ENCODE data around the gene TLE6.

The TLE6 gene

GRCh38 chr19:2994588-2995131 is 17.3 kb downstream of the TLE6 start:
- Histone ChIP-seq H3K36me3 (peaks cover 0 to 17% (median 0%) of the 10 kb centered on the region in 3 donors), H3K9me3 (no peaks in the 10 kb centered on the region), H3K27ac (no peak overlapping the region), H3K27me3 (peaks cover 0 to 15% of the 10 kb centered on the region in 2 donors), H3K4me1 (no peaks in the 10 kb centered on the region), H3K4me3 (no peak overlapping the region)
- intact Hi-C loops (cut with DNase I; ENCODE audit: low total_unique reads): loop anchor here (5.0 kb wide), 1 partner anchor 868 kb away; no protein-coding TSS in a partner anchor
- no peak for TF ChIP-seq CTCF (IDR thresholded peaks at IDR 0.05)
- DNase-seq: no peak

DNA sequence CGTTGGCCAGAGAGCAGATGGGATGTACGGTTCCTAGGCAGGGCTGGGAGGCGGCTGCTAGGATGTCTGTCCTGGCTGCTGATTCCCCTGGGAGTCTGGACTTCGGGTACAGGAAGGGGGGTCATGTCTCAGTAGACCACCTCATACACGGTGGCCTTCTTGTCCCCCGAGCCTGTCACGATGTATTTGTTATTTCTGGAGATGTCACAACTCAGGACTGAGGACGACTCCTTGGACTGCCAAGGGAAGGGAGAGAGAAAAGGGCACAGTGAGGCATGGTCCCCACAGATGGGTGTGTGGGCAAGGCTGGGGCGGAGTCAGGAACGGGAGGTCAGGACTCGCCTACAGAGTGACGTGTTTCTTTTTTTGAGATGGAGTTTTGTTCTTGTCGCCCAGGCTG is 20.4 kb downstream of the TLE6 start:
- no peak overlapping the region for H3K4me3 ChIP-seq
- H3K36me3 ChIP-seq: peaks cover 0 to 30% (median 0%) of the 10 kb centered on the region in 3 donors

GRCh38 chr19:2998642-2999041 is 21.3 kb downstream of the TLE6 start:
- no peaks in the 10 kb centered on the region for H3K4me1 ChIP-seq
- no peaks in the 10 kb centered on the region for H3K9me3 ChIP-seq
- intact Hi-C loops (cut with DNase I; ENCODE audit: low total_unique reads): loop anchor here (5.0 kb wide), 1 partner anchor 864 kb away; no protein-coding TSS in a partner anchor
- H3K27ac ChIP-seq: no peak overlapping the region
- TF ChIP-seq CTCF (IDR thresholded peaks at IDR 0.05): no peak
- H3K36me3 ChIP-seq: peaks cover 0 to 39% (median 0%) of the 10 kb centered on the region in 3 donors
- no peak for DNase-seq
- H3K27me3 ChIP-seq: peaks cover 0 to 8% of the 10 kb centered on the region in 2 donors
- H3K4me3 ChIP-seq: no peak overlapping the region

More for the DNA sequence above, 20.4 kb downstream of the TLE6 start:
- TF ChIP-seq CTCF (IDR thresholded peaks at IDR 0.05): no peak
- Histone ChIP-seq H3K4me1 (no peaks in the 10 kb centered on the region), H3K9me3 (no peaks in the 10 kb centered on the region), H3K27me3 (peaks cover 0 to 14% of the 10 kb centered on the region in 2 donors), H3K27ac (no peak overlapping the region)
- DNase-seq: no peak
- intact Hi-C loops (cut with DNase I; ENCODE audit: low total_unique reads): loop anchor here (5.0 kb wide), 1 partner anchor 865 kb away; no protein-coding TSS in a partner anchor

- intact Hi-C loops (cut with DNase I; ENCODE audit: low total_unique reads): no loop called here
- H3K27me3 ChIP-seq: peaks cover 0 to 5% of the 10 kb centered on the region in 2 donors
- no peak for TF ChIP-seq CTCF (IDR thresholded peaks at IDR 0.05)
Observed at GRCh38 chr19:3001235-3001800, 24.0 kb downstream of the TLE6 start.

DNA sequence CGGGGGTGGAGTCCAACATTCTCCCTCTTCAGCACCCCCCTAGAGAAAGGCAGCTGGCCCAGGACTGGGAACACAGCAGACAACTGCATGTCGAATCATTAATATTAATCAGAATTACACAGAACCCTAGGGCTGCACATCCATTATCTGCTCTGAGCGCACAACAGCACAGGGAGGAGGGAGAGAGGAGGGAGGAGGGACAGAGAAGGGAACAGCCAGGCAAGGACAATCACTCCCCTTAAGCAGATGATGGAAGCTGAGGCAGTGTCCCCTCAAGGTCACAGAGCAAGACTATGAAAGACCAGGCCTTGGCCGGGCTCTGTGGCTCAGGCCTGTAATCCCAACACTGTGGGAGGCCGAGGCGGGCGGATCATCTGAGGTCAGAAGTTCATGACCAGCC is 25.7 kb downstream of the TLE6 start:
- intact Hi-C loops (cut with DNase I; ENCODE audit: low total_unique reads): no loop called here

More at GRCh38 chr19:3001235-3001800, 24.0 kb downstream of the TLE6 start:
- H3K4me1 ChIP-seq: no peaks in the 10 kb centered on the region
- no peak overlapping the region for H3K27ac ChIP-seq
- peaks cover 0 to 59% (median 7%) of the 10 kb centered on the region in 3 donors for H3K36me3 ChIP-seq
- H3K4me3 ChIP-seq: no peak overlapping the region
- DNase-seq: no peak
- H3K9me3 ChIP-seq: no peaks in the 10 kb centered on the region

More for the DNA sequence above, 25.7 kb downstream of the TLE6 start:
- no peak overlapping the region for H3K27ac ChIP-seq
- H3K9me3 ChIP-seq: no peaks in the 10 kb centered on the region
- H3K4me1 ChIP-seq: no peaks in the 10 kb centered on the region
- no peak overlapping the region for H3K4me3 ChIP-seq
- no peak for TF ChIP-seq CTCF (IDR thresholded peaks at IDR 0.05)
- no peak for DNase-seq
- H3K36me3 ChIP-seq: peaks cover 0 to 77% (median 7%) of the 10 kb centered on the region in 3 donors
- peaks cover 0 to 5% of the 10 kb centered on the region in 2 donors for H3K27me3 ChIP-seq
